NCI-H2029 (cell line): ENCODE data around the gene SHH.

Experiments
- DNase-seq: peaks from one replicate; lab custom pipeline; 2025; lab: John Stamatoyannopoulos, UW

SHH gene

GRCh38 chr7:155764438-155764793 is 47.8 kb downstream of the SHH start:
- no peak for DNase-seq

GRCh38 chr7:155763691-155764437 is 48.4 kb downstream of the SHH start:
- no peak for DNase-seq

GRCh38 chr7:155763122-155763521 is 49.1 kb downstream of the SHH start:
- no peak for DNase-seq

GRCh38 chr7:155762655-155763054 is 49.6 kb downstream of the SHH start:
- no peak for DNase-seq

GRCh38 chr7:155762036-155762435 is 50.2 kb downstream of the SHH start:
- DNase-seq, result no peak

- no peak for DNase-seq
Measured at GRCh38 chr7:155761162-155761561, 51.1 kb downstream of the SHH start.

GRCh38 chr7:155759740-155760430 is 52.4 kb downstream of the SHH start:
- no peak for DNase-seq

- no peak for DNase-seq
Measured at GRCh38 chr7:155758348-155758747, 53.9 kb downstream of the SHH start.

- no peak for DNase-seq
Measured at GRCh38 chr7:155756322-155756721, 55.9 kb downstream of the SHH start.

- no peak for DNase-seq
Measured at GRCh38 chr7:155755026-155755425, 57.2 kb downstream of the SHH start.

- no peak for DNase-seq
Measured at GRCh38 chr7:155754165-155754564, 58.1 kb downstream of the SHH start.

GRCh38 chr7:155753446-155753965 is 58.8 kb downstream of the SHH start:
- DNase-seq, result no peak

- no peak for DNase-seq
Measured at GRCh38 chr7:155752756-155753445, 59.4 kb downstream of the SHH start.

- DNase-seq, result no peak
Measured at GRCh38 chr7:155751409-155751808, 60.9 kb downstream of the SHH start.

- DNase-seq, result no peak
Measured at GRCh38 chr7:155750255-155751125, 61.8 kb downstream of the SHH start.
